Activated CD8-positive, alpha-beta memory T cell treated with anti-CD3 and anti-CD28 coated beads for 4 hours (primary cell): ENCODE measurements around the gene REPIN1.
A peak's percentile ranks its signal among the peaks of the same experiment; 100 is the strongest.
"Not testable (repeated sequence)": the region's sequence is repeated elsewhere in the genome, so short reads cannot be mapped to it uniquely, and the experiment has no call there.

Experiments
- DNase-seq, 2 donors: peaks; one replicate each; pipeline ENCODE4 v3.0.0-alpha.2; 2020; ENCODE audit warnings: low read depth in 2 of 2

REPIN1 gene

GRCh38 chr7:150376560-150376959 is 7.9 kb downstream of the REPIN1 start:
- DNase-seq: no peak

GRCh38 chr7:150377196-150377595 is 8.6 kb downstream of the REPIN1 start:
- no peak for DNase-seq

- DNase-seq: no peak
These were observed 9.0 kb downstream of the REPIN1 start for GRCh38 chr7:150377635-150378034.

GRCh38 chr7:150378115-150378852 is 9.7 kb downstream of the REPIN1 start:
- peak in 1 of 2 donors; percentile 11 for DNase-seq

GRCh38 chr7:150378853-150379440 is 10.3 kb downstream of the REPIN1 start, which contains the start of gene ZNF775:
Gene ZNF775 (plus strand): TSS chr7:150379330. CDS start chr7:150388471, 9,141 bp downstream.
- DNase-seq: peak; percentile 81 to 84

GRCh38 chr7:150379441-150380379 is 11.1 kb downstream of the REPIN1 start:
- no peak for DNase-seq

- DNase-seq: no peak
These were observed 11.8 kb downstream of the REPIN1 start for GRCh38 chr7:150380463-150380862.

- DNase-seq: no peak
These were observed 12.5 kb downstream of the REPIN1 start for GRCh38 chr7:150381096-150381495.

GRCh38 chr7:150381785-150382122 is 13.1 kb downstream of the REPIN1 start:
- no peak for DNase-seq

- DNase-seq: no peak
These were observed 13.7 kb downstream of the REPIN1 start for GRCh38 chr7:150382123-150382843.

- no peak for DNase-seq
These were observed 14.2 kb downstream of the REPIN1 start for GRCh38 chr7:150382844-150383225.

GRCh38 chr7:150383710-150384397 is 15.2 kb downstream of the REPIN1 start:
- no peak for DNase-seq

- no peak for DNase-seq
These were observed 16.0 kb downstream of the REPIN1 start for GRCh38 chr7:150384406-150385301.

- no peak for DNase-seq
These were observed 16.7 kb downstream of the REPIN1 start for GRCh38 chr7:150385302-150385723.

- DNase-seq: not testable (repeated sequence)
These were observed 17.3 kb downstream of the REPIN1 start for GRCh38 chr7:150385884-150386283.

GRCh38 chr7:150388306-150388705 is 19.7 kb downstream of the REPIN1 start:
- no peak for DNase-seq

- no peak for DNase-seq
These were observed 20.3 kb downstream of the REPIN1 start for GRCh38 chr7:150388709-150389531.

GRCh38 chr7:150389532-150389816 is 20.9 kb downstream of the REPIN1 start:
- no peak for DNase-seq

- DNase-seq: no peak
These were observed 21.6 kb downstream of the REPIN1 start for GRCh38 chr7:150390205-150390604.
